Measurements from ENCODE around the gene GASK1B. TPM values are rescaled to one million over a fixed set of nuclear protein-coding genes. Genes with fewer than 3 reads are reported as not detected.
A peak's percentile ranks its signal among the peaks of the same experiment; 100 is the strongest.

GASK1B gene
- total RNA-seq, 4 donors from 2014 or later = 44.1 to 72.0 (median 61.0) TPM

DNA sequence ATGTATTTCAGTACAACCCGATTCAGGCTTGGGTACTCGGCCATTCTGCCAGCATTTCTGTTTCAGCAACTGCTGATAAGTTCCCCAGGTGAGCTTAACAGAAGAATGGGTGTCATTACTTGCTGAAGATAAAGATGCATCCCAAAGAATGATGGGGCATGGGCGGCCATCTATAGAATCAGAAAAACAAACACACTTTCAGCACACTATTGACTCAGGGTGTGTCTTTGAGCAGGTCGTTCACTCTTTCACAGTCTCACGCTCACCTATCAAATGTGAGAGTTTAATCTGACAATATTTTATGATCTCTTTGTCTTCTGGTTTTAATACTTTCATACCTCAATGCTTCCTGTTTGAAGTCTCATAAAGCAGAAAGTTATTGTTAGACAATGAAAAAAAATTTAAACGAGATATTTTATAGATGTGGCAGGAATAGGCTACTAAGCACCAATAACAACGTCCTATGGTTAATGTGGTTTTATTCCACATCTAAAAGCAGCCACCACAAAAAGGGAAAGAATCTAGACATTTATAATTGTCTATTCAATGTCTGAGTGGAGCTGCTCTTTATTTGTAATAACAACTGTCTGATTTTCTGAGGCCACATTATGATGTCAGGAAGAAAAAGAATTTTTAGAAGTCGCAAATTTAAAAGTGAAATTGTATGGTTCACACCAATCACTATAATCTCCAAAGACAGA is 17.0 kb downstream of the GASK1B start:
- no peak for TF ChIP-seq EP300 (IDR thresholded peaks at IDR 0.05)
- no peak for TF ChIP-seq POLR2A (IDR thresholded peaks at IDR 0.05)
- TF ChIP-seq, protein P1, sequence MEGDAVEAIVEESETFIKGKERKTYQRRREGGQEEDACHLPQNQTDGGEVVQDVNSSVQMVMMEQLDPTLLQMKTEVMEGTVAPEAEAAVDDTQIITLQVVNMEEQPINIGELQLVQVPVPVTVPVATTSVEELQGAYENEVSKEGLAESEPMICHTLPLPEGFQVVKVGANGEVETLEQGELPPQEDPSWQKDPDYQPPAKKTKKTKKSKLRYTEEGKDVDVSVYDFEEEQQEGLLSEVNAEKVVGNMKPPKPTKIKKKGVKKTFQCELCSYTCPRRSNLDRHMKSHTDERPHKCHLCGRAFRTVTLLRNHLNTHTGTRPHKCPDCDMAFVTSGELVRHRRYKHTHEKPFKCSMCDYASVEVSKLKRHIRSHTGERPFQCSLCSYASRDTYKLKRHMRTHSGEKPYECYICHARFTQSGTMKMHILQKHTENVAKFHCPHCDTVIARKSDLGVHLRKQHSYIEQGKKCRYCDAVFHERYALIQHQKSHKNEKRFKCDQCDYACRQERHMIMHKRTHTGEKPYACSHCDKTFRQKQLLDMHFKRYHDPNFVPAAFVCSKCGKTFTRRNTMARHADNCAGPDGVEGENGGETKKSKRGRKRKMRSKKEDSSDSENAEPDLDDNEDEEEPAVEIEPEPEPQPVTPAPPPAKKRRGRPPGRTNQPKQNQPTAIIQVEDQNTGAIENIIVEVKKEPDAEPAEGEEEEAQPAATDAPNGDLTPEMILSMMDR (IDR thresholded peaks at IDR 0.05) = no peak
- Histone ChIP-seq H3K9me3 (no peaks in the 10 kb centered on the region), H3K4me1 (peaks cover 0 to 56% (median 13%) of the 10 kb centered on the region in 4 donors), H3K4me3 (no peak overlapping the region), H3K36me3 (peaks cover 0 to 28% (median 0%) of the 10 kb centered on the region in 3 donors), H3K27ac (peak overlapping the region; percentile 48 to 89 (median 72)), H3K27me3 (no peaks in the 10 kb centered on the region)
- 60 to 66% methylated on average over 8 of the region's 8 CpGs for WGBS, 2 donors
- no peak for DNase-seq (ENCODE audit: low spot score in 2 of 2)

DNA sequence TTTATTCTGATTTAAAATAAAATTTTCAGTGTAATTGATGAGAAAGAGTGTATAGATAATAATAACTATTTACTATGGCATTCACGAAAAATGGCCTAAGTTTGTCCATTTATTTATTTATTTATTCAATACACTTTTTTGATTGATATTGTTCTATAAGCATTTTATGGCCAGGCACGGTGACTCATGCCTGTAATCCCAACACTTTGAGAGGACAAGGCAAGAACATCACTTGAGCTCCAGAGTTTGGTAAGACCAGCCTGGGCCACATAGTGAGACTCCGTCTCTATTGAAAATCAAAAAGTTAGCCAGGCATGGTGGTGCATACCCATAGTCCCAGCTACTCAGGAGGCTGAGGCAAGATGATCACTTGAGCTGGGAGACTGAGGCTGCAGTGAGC is 25.7 kb downstream of the GASK1B start:
- no peaks in the 10 kb centered on the region for H3K27me3 ChIP-seq
- TF ChIP-seq POLR2A (IDR thresholded peaks at IDR 0.05) (no peak), EP300 (IDR thresholded peaks at IDR 0.05) (no peak)
- TF ChIP-seq, protein P1 (IDR thresholded peaks at IDR 0.05) = no peak
- no peak for DNase-seq (ENCODE audit: low spot score in 2 of 2)
- H3K4me3 ChIP-seq = no peak overlapping the region
- H3K9me3 ChIP-seq = no peaks in the 10 kb centered on the region
- WGBS, 2 donors = 59 to 66% methylated on average over 3 of the region's 3 CpGs
- H3K36me3 ChIP-seq = peaks cover 0 to 22% (median 0%) of the 10 kb centered on the region in 3 donors
- H3K4me1 ChIP-seq = peaks cover 0 to 24% (median 0%) of the 10 kb centered on the region in 4 donors
- peak overlapping the region; percentile 41 to 86 (median 70) for H3K27ac ChIP-seq

DNA sequence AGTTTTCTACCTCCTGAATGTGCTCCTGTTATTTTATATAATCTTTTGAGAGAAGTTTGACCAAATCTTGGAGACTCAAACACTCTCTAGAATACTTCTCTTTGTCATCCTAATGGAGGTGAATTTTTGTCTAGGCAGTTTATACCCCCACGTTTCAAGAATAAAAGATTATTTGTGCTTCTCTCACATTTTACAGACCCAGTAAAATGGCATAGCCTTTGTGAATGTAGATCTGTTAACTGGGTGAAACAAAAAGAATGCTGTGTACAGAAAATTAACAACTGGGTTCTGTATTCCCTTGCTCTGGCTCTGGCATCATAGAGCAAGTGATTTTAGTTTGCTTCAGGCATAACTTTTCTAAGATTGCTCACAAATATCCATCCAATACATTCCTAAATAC is 26.1 kb downstream of the GASK1B start:
- TF ChIP-seq, protein P1 (IDR thresholded peaks at IDR 0.05) = no peak
- TF ChIP-seq EP300 (IDR thresholded peaks at IDR 0.05) (no peak), POLR2A (IDR thresholded peaks at IDR 0.05) (no peak)
- Histone ChIP-seq H3K27ac (peak overlapping the region; percentile 41 to 86 (median 66)), H3K9me3 (no peaks in the 10 kb centered on the region), H3K4me3 (no peak overlapping the region), H3K36me3 (peaks cover 0 to 20% (median 0%) of the 10 kb centered on the region in 3 donors), H3K4me1 (peaks cover 0 to 24% (median 0%) of the 10 kb centered on the region in 4 donors), H3K27me3 (no peaks in the 10 kb centered on the region)
- 42 to 63% methylated on average over 1 of the region's 1 CpG for WGBS, 2 donors
- no peak for DNase-seq (ENCODE audit: low spot score in 2 of 2)

DNA sequence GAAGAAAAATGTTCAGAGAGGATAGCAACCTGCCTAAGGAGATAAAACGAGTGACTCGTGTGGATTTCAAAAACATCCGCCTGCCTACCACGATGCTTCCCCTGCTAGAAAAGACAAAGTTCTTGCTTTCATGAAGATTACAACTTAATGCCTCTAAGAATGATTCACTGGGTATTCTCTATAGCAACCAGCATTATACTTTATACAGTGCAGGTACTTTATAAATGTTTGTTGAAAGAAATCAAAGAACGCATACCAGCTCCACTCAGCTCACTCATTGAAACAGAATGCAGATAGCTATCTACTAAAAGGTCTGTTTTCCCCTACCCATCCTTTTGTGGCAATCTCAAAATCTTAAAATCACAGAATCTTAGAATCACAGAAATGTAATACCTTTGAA is 33.7 kb downstream of the GASK1B start:
- Histone ChIP-seq H3K4me1 (peaks cover 0 to 39% (median 0%) of the 10 kb centered on the region in 4 donors), H3K27ac (peak overlapping the region in 2 of 4 donors; percentile 41 to 70), H3K27me3 (no peaks in the 10 kb centered on the region), H3K4me3 (peak overlapping the region in 1 of 4 donors; percentile 1), H3K9me3 (no peaks in the 10 kb centered on the region), H3K36me3 (no peaks in the 10 kb centered on the region)
- DNase-seq (ENCODE audit: low spot score in 2 of 2) = no peak
- 48 to 58% methylated on average over 5 of the region's 5 CpGs for WGBS, 2 donors
- TF ChIP-seq, protein P1 (IDR thresholded peaks at IDR 0.05) = no peak
- no peak for TF ChIP-seq POLR2A (IDR thresholded peaks at IDR 0.05)
- TF ChIP-seq EP300 (IDR thresholded peaks at IDR 0.05) = no peak

DNA sequence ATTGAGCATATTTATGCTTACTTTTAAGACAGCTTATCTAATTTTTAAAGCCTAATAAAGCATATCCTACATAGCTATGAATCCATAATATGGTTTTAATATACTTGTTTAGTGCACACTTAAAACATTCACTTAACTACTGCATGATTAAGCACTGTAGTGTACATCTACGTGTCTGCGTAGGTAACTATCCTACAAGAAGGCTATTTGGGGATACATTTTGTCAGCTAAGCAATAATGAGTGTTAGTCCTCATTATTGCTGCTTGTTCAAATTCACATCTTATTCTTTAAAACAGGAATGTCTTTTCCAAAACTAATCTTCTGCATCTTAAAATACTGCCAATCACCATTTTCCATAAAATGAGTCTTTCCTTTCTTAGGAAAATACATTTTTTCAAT is 38.6 kb downstream of the GASK1B start:
- WGBS, 2 donors = 47 to 51% methylated on average over 2 of the region's 2 CpGs
- Histone ChIP-seq H3K4me1 (peaks cover 0 to 57% (median 0%) of the 10 kb centered on the region in 4 donors), H3K4me3 (no peak overlapping the region), H3K27ac (no peak overlapping the region), H3K36me3 (peaks cover 0 to 13% (median 0%) of the 10 kb centered on the region in 3 donors), H3K9me3 (no peaks in the 10 kb centered on the region), H3K27me3 (no peaks in the 10 kb centered on the region)
- TF ChIP-seq, protein P1 (IDR thresholded peaks at IDR 0.05) = no peak
- TF ChIP-seq POLR2A (IDR thresholded peaks at IDR 0.05) = no peak
- TF ChIP-seq EP300 (IDR thresholded peaks at IDR 0.05) = no peak
- DNase-seq (ENCODE audit: low spot score in 2 of 2) = no peak
